Stimulated activated CD4-positive, alpha-beta T cell treated with anti-CD3 and anti-CD28 coated beads, TNF-alpha, amount 100 ng/mL, for 24 hours (primary cell): ENCODE measurements around the gene LIN28A.
A peak's percentile ranks its signal among the peaks of the same experiment; 100 is the strongest.

Source experiments
- DNase-seq, 3 experiments: peaks; one replicate each; pipeline ENCODE4 v3.0.0-alpha.2; 2020; ENCODE audit warnings: low read depth in 3 of 3

LIN28A gene

DNA sequence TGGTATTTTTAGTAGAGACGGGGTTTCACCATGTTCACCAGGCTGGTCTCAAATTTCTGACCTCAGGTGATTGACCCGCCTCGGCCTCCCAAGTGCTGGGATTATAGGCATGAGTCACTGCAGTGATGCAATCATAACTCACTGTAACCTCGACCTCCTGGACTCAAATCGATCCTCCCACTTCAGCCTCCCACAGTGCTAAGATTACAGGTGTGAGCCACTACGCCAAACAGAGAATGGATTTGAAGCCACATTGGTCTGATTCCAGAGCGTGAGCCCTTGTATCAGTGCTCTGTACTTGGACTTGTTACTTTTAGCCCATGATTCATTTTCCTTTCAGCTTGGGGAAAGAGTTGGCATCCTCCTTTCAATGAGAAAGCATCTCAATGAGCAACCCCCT is 23.2 kb upstream of the LIN28A start:
- no peak for DNase-seq

DNA sequence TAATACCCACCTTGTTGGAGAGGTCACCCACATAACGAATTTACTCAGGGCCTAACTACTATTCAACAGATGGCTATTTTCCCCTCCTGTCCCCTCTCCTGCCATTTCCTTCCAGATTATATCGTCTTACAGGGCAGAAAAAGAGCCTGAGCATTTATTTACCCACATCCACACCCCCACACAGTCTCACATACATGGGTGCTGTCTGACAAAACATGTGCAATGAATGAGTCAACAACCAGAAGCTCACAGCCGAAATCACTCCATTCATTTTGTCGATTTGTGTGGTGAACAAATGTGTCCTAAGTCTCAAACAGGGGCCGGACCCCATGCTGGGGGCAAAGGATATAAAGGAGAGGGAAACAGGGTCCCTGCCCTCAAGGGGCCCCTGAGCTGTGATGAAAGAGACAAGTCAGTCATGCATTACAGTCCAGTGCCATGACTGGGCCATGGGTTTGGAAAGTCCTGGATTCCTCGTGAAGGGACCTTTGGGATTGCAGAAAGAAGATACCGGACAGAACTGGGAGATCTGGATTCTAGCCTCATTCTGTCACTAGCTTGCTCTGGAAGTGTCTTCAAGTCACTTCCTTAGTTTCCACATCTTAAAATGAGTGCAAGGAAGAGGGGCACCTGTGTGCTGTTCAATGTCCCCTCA is 21.7 kb upstream of the LIN28A start:
- DNase-seq: no peak

DNA sequence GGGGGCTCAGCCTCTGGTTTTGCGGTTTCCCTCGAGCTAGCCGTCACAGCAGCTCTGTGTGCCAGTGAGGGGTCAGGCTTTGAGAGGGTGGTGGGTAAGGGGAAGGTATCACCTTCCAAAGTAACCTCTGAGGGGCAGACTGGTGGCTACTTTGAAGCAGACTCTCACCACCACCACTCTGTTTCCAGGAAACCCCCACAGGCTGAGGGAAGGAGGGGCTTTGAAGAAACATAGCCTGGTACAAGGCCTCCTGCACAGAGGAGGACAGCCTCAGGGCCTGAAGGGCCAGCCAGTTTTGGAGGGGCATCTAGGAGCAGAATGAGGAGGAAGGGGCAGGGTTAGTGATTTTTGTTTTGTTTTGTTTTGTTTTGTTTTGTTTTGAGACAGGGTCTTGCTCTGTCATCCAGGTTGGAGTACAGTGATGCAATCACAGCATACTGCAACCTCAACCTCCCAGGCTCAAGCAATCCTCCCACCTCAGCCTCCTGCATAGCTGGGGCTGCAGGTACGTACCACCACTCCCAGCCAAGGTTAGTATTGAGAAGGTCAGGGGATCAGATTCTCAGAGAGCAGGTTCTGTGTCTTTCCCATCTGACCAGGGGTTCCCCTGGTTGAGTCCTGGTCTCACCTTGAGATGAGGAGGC is 20.9 kb upstream of the LIN28A start:
- no peak for DNase-seq

DNA sequence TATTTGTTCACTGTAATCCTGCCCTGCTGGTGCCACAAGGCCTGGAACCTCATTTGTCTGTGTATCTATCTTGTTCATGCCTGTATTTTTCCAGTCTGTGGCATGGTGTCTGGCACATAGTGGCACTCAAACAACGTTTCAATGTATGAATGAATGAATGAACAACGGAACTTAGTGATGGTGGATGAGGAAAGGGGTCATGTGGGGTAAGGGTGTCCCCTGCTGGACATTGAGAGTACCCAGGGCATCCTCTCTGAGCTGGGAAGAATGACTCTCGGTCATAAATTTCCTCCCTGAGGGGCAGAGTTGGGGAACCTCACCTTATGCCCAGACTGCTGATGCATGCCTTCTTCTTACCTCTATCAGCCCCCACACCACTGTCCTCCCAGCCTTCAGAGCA is 19.2 kb upstream of the LIN28A start:
- peak in 1 of 3 experiments; percentile 23 for DNase-seq

DNA sequence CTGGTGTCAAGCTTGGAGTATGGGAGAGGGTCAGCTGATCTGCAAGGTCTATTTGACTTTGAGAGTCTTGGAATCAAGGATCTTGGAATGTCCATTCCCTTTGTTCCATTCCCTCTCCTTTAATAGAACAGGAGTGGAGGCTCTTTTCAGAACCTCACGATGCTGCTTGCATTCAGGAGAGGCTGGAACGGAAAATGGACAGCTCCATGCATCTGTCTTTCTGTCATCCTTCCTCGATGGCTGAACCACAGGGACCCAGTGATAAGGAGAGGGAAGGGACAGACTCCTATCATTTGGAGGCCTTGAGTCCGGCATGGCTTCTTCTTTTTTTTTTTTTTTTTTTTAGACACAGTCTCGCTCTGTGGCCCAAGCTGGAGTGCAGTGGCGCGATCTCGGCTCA is 14.9 kb upstream of the LIN28A start:
- DNase-seq: no peak

DNA sequence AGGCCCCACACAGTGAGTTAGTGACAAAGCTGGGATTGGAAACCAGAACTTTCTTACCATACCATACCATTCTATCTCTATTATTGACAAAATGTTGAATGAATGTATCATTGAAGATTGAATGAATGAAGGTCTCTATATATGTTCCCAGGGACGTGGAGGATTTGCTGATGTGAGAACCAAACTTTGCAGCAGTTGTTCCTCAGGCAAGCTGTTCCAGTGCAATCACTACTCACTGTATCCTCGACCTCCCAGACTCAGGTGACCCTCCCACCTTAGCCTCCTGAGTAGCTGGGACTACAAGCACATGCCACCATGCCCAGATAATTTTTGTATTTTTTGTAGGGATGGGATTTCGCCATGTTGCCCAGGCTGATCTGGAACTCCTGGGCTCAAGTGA is 11.6 kb upstream of the LIN28A start:
- no peak for DNase-seq

DNA sequence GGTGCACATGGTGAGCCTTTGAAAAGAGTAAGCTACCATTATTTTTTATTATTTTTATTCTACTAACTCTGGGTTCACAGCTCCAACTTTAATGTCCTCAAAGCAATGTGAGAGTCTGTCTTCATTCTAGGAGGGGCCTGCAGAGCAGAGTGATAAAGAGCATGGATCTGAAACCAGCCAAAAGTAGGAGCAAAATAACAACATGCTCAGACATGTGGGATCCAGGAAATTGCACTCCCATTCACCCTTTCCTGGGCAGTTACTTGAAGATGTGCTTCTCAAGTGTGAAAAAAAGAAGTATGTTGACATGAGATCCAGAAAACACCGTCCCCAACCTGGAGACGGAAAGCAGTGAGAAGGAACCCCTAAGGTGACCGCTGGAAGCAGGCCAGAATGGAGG is 8.7 kb upstream of the LIN28A start:
- DNase-seq: no peak

DNA sequence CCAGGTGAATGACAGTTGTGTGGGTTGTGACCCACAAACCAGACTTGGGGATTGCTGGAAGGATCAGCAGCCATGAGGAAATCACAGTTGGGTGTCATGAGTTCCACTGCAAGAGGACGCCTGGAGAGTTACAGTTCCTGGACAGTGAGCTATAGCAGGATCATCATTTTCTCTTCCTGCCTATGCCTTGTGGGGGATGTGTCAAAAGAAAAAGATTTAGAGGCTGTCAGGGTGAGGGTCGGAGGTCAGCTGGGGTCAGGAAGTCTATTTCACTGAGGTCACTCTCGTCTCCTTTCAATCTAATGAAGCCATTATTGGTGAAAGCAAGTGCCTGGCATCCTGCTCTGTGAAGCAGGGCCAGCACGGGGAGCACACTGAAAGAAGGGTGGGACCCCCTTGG is 7.0 kb upstream of the LIN28A start:
- no peak for DNase-seq

DNA sequence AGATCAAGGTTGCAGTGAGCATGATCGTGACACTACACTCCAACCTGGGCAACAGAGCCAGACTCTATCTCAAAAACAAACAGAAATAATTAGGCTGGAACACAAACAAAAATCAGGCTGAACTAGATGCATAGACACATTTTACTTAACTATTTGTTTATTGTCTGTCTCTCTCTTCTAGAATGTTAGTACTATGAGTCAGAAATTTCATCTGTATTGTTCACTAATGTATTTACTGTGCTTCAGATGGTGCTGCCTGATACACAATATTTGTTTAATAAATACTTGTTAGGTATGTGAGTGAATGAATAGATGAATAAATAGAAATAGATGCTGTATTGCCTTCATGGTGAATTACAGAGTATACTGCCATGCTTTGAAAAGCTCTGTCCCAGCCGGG is 6.0 kb upstream of the LIN28A start:
- DNase-seq: no peak

DNA sequence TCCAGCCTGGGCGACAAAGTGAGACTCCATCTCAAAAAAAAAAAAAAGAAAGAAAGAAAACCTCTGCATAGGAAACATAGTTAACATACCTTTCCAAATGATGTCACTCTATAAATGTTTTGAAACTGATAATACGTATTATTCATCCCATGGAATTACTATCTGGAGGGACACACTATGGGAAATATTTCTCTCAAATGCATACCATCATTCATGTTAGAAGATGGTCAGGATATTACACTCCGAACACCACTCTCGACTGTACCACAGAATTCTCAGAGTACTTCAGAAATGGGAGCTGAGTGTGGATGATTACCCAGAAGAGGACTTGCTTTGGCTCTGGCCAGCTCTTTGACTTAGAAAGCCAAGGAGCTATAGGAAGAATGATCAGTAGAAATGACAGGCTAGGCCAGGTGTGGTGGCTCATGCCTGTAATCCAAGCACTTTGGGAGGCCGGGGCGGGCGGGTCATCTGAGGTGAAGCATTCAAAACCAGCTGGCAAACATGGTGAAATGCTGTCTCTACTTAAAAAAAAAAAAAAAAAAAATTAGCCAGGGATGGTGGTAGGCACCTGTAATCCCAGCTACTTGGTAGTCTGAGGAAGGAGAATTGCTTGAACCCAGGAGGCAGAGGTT is 5.2 kb upstream of the LIN28A start:
- DNase-seq: no peak

DNA sequence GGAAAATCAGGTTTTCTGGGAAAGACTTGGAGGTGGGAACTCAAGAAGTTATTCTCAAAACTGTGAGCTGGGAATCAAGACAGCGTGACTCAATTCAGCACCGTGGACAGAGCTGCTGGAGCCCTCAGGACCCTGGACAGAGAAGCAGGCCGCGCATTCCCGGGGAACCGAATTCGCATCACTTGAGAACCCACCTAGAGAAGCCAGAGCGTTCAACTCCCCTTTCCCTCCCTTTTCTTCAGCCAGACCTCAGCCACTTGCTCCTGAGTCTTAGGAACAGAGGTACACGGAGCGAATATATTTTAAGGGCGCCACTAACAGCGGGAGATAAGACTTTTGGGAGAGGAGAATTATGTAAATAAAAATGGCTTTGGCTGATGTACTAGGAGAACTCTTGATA is 2.0 kb upstream of the LIN28A start:
- peak; percentile 56 to 69 (median 67) for DNase-seq

DNA sequence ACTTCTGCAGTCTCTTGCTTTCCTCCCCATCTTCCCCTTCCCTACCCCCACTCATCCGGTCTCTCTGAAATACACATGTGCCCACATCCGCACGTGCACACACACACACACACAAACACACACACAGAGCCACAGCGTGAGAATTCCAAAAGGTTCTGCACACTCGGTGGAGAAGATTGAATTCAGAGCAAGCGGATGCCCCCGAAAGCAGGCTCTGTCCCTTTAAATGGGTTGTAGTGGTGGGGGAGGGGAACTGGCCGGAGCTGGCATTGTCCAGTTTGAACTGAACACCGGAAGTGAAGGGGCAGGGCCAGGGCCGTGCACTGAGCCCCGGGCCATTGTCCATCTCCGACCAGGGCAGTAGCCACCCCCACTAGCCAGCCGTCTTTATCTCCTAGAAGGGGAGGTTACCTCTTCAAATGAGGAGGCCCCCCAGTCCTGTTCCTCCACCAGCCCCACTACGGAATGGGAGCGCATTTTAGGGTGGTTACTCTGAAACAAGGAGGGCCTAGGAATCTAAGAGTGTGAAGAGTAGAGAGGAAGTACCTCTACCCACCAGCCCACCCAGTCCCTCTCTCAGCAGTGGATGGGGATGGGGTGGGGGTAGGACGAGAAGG is 1.3 kb upstream of the LIN28A start:
- no peak for DNase-seq

DNA sequence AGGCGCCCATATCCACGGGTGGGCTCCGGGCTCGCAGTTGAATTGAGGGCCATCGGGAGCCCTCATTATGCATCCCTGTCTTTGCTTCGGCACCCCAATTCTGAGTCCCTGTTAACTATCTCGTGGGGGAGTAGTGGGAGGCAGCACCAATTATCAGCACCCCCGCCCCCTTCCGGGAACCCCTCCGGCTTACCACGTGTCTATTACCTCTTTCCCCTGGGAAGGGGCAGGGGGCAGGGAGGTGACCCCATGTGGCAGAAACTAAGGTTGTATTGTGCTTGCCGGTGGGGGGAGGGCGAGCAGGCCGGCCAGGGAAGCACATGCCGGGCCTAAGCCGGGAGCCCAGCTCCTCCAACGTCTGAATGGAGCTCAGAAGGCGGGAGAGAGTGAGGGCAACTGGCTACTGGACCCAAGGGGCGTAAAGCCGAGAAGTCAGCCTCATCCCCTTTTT is 1.0 kb downstream of the LIN28A start:
- no peak for DNase-seq

DNA sequence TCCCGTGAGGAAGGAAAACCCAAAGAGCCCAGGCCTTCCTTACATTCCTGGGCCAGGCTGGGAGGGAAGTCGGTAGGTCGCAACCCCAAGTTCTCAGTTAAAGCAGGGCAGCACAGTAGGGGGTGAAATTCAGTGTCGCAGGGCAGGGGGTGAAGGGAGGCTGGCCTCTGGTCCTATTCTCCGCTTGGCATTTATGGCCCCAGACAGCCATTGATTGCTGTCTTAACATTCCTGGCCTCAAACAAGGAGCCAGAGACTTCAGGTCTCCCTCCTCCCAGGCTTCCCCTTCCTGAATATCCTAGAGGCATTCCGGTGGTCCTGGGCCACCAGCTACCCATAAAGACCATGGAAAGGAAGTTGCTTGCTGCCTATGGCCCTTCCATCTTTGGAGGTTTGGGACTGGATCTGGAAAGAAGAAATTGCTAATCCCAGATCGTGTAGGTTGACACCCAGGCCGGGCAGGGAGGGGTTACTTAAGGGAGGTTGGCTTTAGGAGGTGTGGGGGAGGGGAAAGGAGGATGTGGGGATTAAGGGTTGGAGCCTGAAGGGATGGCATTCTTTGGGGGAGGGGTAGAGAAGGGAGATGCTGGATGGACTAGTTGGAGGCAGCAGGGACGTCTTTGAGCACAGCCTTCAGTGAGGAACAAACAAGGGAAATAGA is 1.7 kb downstream of the LIN28A start:
- DNase-seq: no peak

DNA sequence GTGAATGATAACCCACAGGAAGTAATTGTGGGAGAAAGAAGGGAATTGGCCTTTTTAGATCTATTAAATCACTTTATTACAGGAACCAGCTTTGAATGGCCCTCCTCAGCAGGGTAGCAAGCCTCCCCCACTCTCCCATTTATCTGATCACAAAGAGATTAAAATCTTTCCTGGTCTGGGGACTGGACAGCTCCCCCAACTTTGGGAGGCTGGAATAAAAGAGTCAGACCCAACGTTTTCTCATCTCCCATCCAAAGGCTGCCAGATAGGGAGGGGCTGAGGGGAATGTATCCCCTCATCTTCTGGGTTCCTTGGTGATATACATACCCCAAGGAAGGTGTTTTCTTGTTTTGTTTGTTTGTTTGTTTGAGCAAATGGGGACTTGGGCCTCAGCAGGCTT is 2.4 kb downstream of the LIN28A start:
- DNase-seq: no peak

DNA sequence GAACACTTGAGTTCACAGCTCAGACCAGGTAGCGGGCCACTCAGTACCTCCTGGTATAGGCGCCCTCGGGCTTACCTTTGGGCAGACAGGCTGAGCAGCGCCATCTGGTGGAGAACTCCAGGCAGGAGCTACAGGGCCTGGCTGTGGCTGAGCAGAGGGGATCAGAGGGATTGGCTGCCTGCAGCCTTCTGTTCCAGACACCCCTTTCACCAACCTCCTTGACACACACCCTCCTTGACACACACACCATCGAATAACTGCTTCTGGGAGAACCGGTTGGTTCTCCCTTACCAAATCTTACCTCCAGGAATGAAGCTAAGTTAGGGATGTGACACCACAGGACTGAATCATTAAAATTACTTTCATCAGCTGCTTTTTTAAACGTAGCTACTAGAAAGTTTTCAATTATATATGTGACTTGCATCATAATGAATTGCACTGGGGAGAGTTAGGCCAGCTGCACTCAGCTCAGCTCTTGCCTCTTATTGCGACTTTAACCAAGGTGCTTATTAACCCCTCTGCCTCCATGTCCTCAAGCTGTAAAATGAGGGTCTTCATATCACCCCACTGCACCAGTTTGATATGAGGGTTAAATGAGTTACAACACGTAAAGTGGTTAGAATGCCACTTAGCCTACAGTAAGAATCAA is 6.6 kb downstream of the LIN28A start:
- peak; percentile 73 to 85 (median 77) for DNase-seq

DNA sequence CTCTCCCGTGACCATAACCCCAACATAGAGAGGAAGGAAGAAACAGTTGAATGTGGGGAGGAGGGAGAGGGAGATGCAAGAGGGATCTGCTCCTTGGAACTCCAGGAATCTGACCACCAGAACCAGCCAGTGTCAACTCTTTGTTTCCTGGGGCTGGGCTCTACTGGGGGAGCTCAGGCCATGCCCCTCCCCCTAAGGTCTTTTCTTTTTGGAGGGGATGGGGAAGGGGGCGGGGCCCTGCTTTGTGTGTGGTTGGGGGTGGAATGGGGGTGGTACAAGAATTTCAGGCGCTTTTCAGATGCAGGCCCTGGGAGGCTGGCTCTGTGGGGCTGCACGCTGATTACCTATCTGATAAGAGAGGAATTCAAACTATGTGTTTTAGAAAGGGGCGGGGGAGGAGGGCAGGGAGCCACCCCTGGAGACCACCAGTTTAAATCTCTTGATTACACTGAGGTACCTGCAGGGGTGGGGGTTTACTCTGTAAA is 8.3 kb downstream of the LIN28A start:
- no peak for DNase-seq

DNA sequence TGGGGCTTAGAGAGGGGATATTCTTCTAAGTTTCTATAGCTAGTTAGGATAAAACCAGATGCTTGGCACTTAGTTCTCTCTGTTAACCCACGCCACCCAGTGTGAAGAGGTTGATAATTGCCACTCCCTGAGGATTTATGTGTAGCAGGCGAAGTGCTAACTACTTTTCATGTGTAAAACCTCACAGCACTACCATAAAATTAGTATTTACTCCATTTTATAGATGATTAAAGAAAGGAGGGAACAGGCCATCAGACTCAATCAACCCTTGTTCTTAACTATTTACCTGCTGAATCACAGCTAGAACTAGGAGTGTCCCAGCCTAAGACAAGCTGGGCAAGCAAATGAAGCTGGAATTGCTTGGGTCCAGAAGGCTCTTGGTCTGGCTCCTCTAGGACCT is 8.9 kb downstream of the LIN28A start:
- DNase-seq: no peak

DNA sequence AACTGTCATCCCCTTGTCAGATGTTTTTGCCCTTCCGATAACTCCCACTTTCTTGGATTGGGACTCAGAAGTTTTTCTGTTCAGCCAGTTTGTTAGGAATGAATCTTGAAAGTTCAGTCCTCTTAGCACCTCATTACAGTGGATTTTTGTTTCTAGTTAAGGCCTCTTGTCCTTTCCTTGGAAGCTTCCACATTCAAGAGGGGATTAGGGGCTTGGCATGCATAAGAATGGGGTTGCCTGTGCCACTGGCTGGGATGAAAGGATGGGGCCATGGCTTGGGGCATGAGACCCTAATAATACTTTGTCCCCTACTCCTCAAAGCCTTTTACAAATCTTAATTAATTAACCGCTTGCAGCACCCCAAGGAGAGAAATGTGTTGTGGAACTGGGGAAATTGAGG is 19.1 kb downstream of the LIN28A start:
- DNase-seq: no peak

DNA sequence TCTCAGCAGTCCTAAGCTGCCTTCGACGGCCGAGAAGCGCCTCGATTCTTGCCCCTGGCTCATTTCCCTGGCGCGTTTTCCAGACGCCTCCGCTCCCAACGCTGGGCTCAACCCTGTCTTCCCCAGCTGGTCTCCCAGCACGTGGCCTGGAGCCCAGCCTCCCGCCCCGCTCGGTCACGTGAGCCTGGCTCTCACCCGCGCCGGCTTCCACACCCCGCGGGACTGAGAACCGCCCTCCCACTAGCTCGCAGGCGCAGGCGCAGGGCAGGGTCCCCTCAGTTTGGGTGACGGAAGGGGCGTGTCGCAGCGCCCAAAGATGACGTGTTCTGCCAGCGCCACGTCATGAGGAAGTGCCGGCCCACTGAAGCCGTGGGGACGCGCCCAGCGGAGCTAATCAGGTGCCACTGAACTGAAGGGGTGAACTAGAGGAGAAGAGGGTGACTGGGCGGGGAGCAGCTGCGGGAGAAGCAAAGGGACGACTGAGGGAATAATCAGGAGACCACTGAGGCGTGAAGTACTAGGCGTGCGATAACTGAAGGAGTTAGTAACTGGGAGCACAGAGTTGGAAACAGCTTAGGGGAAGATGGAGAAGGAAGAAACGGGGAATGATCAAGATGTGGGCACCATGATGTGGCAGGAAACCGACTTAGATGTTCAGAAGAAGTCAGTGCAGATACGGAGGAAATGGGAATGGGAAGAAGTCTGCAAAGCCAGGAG is 21.5 kb downstream of the LIN28A start, which contains the start of gene DHDDS:
TSS of gene DHDDS (plus strand) at position 343 of the 717 bp plus-strand sequence. CDS start 625 bp downstream, outside the sequence.
- peak; percentile 97 to 99 (median 98) for DNase-seq

DNA sequence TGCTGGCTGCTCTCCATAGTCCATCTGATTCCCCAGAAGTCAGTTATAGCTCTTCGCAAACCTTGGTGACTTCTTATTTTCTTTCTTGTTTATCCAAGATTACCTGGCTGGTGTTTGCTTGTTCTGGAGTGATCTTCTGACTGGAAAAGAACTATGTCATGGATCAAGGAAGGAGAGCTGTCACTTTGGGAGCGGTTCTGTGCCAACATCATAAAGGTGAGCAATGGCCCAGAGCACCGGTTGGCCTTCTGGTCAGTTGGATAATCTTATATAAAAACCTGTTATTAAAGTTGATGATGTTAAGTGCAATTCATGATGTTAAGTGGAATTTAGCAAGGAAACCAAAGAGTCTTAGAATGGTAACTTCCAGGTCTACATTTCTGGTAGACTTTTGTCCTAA is 22.2 kb downstream of the LIN28A start:
- no peak for DNase-seq
